AG09309 (cell line): ENCODE results near the gene REEP1.

Source experiments
- DNase-seq: peaks from one replicate; pipeline ENCODE4 v3.0.0-alpha.2; 2010; ENCODE audit warnings: low read depth
- H3K4me3 ChIP-seq: 2 replicates; pipeline ENCODE4 v1.5.1; 2011; ENCODE audit warnings: mild to moderate bottlenecking, low read depth, low read length, moderate library complexity; ENCODE audit not compliant: control insufficient read depth
- TF ChIP-seq, protein P1 (sequence below): IDR thresholded peaks from 2 replicates; pipeline ENCODE4 v1.5.1; 2011; ENCODE audit warnings: mild to moderate bottlenecking, low read depth, low read length, inconsistent platforms; ENCODE audit not compliant: insufficient read depth, control insufficient read depth; ENCODE audit errors: missing control alignments

Gene REEP1

DNA sequence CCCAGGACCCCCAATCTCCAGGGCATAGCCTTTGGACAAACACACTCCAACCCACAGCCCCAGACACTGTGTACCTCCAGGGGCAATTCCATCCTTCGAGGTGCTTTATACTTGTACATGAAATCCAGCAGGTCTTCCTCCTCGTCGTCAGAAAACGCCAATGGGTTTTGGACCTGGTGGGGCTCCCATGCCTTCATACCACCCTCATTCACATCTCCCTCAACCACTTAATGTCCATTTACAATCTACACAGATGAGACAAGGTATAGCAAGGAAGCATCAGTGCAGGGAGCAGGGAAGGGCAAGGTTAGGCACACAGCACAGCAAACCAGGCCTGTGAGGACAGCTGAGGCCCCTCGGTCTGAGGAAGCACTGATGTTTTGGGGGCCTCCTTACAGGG lies 117.5 kb downstream of the REEP1 start:
- DNase-seq = no peak
- H3K4me3 ChIP-seq = no peak overlapping the region
- TF ChIP-seq, protein P1, sequence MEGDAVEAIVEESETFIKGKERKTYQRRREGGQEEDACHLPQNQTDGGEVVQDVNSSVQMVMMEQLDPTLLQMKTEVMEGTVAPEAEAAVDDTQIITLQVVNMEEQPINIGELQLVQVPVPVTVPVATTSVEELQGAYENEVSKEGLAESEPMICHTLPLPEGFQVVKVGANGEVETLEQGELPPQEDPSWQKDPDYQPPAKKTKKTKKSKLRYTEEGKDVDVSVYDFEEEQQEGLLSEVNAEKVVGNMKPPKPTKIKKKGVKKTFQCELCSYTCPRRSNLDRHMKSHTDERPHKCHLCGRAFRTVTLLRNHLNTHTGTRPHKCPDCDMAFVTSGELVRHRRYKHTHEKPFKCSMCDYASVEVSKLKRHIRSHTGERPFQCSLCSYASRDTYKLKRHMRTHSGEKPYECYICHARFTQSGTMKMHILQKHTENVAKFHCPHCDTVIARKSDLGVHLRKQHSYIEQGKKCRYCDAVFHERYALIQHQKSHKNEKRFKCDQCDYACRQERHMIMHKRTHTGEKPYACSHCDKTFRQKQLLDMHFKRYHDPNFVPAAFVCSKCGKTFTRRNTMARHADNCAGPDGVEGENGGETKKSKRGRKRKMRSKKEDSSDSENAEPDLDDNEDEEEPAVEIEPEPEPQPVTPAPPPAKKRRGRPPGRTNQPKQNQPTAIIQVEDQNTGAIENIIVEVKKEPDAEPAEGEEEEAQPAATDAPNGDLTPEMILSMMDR = no peak

DNA sequence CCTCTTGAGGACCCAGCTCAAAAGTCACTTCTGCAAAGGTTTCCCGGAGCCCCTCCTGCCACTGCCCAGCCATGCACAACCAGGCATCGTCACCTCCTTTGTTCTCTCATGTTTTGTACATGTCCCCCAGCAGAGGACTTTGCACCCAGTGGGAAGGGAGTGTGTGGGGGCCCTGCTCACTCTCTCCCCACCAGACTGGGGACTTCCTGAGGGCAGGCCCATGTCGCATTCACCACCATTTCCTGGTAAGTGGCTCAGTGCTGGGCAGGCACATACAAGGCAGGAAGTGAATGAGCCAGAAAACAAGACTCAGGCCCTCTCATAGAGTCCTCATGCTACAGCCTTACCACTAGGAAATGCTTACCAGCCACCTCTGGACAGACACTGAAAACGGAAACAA lies 119.3 kb downstream of the REEP1 start:
- TF ChIP-seq, protein P1 = no peak
- H3K4me3 ChIP-seq = no peak overlapping the region
- DNase-seq = no peak

DNA sequence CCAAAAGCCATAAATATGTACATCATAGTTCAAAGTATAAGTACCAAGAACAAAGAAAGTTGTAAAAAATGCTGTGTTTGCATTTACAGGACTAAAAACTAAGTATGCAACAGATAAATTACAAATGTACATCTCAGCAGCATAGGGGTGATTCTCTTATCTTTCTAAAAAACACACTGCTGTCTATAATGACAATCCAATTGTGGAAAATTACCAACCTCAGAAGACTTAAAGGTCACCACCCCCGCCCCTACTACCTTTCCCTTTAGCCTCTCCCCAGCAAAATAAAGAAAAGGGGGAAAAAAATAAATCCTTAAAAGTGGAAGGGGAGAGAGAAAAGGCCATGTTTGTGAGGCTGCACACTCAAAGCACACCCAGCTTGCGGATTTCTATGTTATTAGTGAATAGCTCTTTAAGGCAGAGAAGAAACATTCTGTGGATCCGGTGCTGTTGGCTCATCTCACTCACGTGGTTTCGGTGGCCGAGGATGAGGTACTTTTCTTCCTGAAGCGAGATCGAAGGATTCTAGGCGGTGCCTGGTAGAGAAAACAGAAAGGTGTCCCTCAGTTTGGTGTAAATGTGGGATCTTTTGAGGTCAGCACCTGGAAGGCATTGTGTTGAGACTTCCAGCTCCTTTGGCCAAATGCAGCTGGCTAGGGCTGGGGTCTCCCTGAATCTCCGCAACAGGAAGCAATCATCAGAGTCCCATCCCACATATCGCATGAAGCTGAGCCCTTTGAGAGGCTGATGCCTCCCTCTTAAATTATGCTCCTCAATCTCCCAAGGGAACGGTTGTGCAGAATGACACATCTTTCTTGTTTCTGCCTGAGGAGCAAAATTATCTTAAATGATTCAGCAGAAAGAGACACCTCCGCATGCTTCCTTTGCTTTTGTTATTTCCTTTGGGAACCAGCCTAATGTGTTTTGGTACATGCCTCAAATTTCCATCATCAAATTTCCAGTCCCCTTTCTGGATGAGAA lies 120.6 kb downstream of the REEP1 start:
- no peak for DNase-seq
- TF ChIP-seq, protein P1 = no peak
- peak overlapping the region; percentile 31 for H3K4me3 ChIP-seq

DNA sequence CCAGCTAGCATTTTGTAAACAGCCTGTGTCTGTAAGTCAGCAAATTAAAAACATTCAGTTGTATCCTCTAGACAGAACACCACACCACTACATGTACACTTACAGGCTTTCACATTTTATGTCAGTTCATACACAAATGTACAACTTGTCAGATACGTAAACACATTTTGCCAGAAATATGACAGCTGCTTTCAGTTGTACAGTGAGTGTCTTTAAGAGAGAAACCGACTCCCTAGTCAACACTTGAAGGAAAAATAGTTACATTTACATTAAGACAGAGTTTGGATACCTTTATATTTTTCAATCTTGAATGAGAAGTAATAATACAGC lies 123.0 kb downstream of the REEP1 start:
- no peak for DNase-seq
- TF ChIP-seq, protein P1 = no peak
- H3K4me3 ChIP-seq = no peak overlapping the region

DNA sequence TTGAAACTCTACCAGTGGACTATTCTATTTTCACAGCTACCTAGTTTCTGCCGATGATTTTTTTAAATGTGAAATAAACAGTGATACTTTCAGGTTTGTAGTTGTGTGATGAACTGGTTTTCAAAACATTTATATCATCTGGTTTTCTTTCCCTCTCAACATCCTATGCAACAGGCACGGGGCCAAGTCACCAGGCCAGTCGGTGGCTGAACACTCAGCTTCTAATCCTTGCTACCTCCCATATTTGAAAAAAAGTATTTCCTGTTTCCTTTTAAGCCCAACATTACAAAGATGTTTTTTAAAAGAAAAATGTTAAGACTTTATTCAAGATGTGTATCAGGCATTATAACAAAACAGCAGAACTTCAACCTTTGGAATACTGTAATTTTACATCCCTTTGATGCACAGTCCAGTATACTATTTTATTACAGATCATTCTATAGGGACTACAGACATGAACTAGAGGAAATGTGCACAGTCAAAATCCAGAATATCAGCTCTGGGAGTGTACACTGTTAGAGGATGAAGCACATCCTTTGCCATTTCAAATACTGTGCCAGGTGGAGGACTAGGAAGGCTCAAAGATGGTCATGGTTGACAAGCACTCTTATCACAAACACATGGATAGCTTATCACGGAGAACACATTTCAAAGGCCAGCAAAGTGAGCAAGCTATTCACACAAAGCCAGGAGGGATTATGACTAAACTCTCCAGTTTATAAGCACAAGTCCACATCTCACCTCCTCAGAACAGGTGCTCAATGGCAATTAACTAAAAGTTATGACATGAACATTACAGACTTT lies 123.5 kb downstream of the REEP1 start:
- no peak overlapping the region for H3K4me3 ChIP-seq
- no peak for DNase-seq
- TF ChIP-seq, protein P1 = no peak

DNA sequence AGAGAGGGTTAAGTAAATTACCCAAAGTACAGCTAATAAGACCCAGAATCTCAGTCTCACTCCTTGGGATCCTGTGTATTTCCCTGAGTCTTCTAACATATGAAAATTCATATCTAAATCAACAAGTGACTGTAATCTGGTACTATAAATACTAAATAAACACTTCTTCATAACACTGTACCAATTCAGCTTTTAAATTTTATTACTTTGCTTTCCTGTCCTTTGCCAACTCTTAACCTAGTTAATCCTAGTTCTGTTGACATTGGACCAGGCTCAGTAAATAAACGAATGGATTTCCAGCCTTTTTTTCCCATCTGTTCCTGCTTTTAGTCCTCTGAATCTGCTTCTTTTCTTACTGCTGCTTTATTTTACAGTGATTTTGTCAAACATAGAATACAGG lies 124.4 kb downstream of the REEP1 start:
- TF ChIP-seq, protein P1 = no peak
- DNase-seq = no peak

More for the DNA sequence above, 124.4 kb downstream of the REEP1 start:
- H3K4me3 ChIP-seq = no peak overlapping the region
